RPMI7951 (cell line): Measurements from ENCODE around the gene FAF1. TPM values are rescaled to one million over a fixed set of nuclear protein-coding genes. Genes with fewer than 3 reads are reported as not detected.
"Not testable (repeated sequence)": the region's sequence is repeated elsewhere in the genome, so short reads cannot be mapped to it uniquely, and the experiment has no call there.

Experiments
- DNase-seq: peaks from one replicate; pipeline ENCODE4 v3.0.0-alpha.2; 2012; ENCODE audit warnings: low read depth
- total RNA-seq: library from RNA; depleted of rRNA; stranded (reverse); fragments of >200 nt; shearing (Covaris generic); gene quantifications from 2 replicates; pipeline ENCODE4 v1.2.3, GENCODE V29; 2014

FAF1 gene
- total RNA-seq, 1 experiment from 2014 or later = 102 TPM

GRCh38 chr1:50566405-50566804 is 393.7 kb downstream of the FAF1 start:
- DNase-seq = no peak

- DNase-seq = no peak
These were observed 395.6 kb downstream of the FAF1 start for GRCh38 chr1:50564417-50564816.

DNA sequence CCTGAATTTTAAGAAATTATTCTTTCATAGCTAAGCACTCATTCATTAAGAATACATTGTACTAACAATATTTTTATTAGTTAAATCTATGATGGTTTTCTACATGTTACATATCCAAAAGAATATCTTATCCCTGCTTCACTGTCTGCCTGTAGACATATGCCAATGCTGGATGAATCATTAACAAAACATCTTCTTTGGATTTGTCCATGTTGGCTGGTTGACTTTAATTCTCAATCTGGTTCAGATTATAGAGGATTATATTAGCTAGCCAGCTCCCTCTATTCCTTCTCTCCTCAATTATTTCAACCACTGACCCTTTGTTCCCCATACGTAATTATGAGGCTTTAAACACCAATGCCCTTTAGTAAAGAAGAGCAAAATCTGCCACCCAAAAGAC is 398.0 kb downstream of the FAF1 start:
- DNase-seq = no peak

GRCh38 chr1:50559421-50559820 is 400.6 kb downstream of the FAF1 start:
- no peak for DNase-seq

DNA sequence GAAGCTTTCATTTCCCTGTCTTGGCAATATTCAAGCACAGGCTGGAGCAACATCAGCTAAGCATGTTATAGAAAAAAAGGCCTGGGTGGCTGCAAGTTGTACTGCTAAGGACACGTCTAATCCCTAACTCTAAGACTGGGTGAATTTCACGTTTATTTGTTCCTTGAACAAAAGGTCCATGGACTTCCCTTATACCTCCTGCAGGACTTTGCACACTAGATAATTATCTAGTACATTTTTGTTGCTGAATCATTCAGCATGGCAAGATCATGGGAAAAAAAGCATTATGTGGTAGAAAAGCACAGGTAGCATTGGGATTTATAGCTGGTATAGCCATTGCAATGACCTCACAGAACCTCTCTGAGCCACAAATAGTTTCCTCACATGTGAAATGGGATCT is 406.1 kb downstream of the FAF1 start:
- DNase-seq = no peak

DNA sequence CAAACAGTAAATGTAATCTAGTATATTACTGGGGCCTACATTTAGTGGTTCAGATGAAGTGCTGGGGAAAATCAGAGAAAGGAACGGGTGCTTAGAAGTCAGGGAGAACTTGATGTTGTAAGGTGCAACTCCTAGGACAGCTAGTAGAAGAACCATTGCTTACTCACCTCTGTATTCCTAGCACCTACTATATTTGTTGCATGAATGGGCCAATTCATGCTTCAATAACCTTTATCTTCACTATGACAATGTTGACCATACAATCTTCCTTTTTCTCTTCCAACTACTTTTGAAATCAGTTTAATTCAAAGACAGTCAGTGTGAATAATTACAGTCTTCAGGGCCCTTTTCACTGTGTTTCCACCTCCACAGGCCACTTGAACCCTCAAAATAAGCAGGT is 411.8 kb downstream of the FAF1 start:
- DNase-seq = no peak

GRCh38 chr1:50542362-50542761 is 417.7 kb downstream of the FAF1 start:
- DNase-seq = no peak

DNA sequence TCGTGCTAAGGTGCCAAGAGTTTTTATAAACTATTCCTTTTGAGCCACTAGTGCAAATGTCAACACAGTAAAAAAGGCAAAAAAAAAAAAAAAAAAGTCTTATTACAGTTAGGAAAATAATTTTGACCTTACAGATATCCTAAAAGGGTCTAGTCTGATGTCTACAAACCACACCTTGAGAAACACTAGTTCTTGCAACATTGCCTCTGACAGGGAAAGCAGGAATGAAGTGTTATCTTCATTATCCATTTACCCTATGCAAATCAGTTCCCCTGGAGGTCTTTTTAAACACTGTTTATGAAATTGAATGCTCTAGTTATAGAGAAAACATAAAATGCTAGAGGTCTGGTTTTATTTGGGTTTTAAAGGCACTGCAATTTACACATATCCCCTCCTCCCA is 421.6 kb downstream of the FAF1 start:
- no peak for DNase-seq

- no peak for DNase-seq
These were observed 428.5 kb downstream of the FAF1 start for GRCh38 chr1:50531601-50532000.

GRCh38 chr1:50531027-50531426 is 429.0 kb downstream of the FAF1 start:
- DNase-seq = no peak

DNA sequence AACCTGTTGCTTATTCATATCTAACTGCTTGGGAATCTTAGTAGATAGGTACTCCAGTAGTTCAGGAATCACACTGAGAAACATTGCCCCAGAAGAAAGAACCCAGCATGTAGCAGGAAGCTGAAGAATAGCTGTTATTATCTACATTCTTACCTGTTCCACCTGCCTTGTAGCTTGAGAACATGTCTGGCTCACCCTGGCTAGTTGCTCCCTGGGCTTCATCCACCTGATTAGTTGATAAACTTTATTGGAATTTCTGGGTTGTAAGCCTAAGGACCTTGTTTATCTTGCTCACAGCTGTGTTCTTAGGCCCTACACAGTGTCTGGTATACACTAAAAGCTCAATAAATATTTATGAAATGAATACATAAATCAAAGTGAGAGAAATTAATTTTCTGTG is 430.6 kb downstream of the FAF1 start:
- DNase-seq = no peak

DNA sequence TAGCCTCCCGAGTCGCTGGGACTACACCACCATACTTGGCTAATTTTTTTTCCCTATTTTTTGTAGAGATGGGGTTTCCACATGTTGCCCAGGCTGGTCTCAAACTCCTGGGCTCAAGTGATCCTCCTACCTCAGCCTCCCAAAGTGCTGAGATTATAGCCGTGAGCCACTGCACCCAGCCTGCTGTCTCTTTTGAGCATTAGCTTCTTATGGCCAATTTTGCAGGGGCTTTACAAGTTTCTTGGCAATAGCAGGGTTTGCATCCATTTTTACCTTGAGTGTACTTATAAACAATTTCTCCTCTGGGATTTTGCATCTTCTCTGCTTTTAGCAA is 432.1 kb downstream of the FAF1 start:
- not testable (repeated sequence) for DNase-seq

GRCh38 chr1:50527249-50527986 is 432.6 kb downstream of the FAF1 start:
- DNase-seq = no peak

- DNase-seq = no peak
These were observed 433.6 kb downstream of the FAF1 start for GRCh38 chr1:50526431-50526830.

DNA sequence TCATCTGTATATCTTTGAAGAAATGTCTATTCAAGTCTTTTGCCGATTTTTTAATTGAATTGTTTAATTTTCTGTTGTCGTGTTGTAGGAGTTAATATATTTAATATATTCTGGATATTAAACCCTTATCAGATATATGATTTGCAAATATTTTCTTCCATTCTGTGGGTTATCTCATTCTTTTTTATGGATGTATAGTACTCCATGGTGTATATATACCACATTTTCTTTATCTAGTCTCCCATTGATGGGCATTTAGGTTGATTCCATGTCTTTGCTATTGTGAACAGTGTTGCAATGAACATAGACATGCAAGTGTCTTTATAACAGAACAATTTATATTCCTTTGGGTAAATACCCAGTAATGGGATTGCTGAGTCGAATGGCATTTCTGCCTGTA is 436.5 kb downstream of the FAF1 start:
- no peak for DNase-seq

DNA sequence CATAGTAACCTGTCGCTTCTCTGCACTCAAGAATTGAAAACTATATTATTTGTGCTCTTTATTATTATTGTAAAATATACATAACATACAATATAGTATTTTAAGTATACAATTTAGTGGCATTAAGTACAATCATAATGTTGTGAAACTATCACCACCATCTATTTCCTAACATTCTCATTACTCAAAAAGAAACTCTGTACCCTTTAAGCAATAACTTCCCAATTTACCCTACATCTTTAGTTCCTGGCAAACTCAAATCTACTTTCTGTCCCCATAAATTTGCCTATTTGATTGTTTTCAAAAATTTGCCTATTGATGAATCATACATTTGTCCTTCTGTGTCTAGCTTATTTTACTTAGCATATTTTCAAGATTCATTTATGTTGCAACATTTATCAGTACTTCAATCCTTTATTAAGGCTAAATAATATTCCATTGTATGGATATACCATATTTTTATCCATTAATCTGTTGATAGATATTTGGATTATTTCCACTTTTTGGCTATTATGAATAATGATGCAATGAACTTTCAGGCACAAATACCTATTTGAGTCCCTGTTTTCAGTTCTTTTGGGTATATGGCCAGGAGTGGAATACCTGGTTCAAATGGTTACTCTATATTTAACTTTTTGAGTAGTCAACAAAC is 437.2 kb downstream of the FAF1 start:
- DNase-seq = no peak

- no peak for DNase-seq
These were observed 438.4 kb downstream of the FAF1 start for GRCh38 chr1:50521703-50522102.

- no peak for DNase-seq
These were observed 442.6 kb downstream of the FAF1 start for GRCh38 chr1:50517488-50517887.

- no peak for DNase-seq
These were observed 444.0 kb downstream of the FAF1 start for GRCh38 chr1:50516056-50516455.

DNA sequence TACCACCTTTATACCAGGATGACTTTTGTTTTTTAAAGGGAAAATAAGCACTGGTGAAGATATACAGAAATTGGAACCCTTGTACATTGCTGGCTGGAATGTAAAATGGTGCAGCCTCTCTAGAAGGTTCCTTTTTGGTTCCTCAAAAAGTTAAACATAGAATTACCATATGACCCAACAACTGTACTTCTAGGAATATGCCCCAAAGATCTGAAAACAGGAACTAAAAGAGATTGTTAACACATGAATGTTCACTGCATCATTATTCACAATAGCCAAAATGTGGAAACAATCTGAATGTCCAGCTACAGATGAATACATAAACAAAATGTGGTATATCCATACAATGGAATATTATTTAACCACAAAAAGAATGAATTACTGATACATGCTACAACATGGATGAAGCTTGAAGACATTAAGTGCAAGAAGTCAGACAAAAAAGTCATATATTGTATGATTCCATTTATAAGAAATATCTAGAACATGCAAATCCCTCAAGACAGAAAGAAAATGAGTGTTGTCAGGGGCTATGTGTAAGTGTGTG is 452.0 kb downstream of the FAF1 start:
- DNase-seq = no peak

- no peak for DNase-seq
These were observed 454.6 kb downstream of the FAF1 start for GRCh38 chr1:50505427-50505826.

GRCh38 chr1:50503515-50503914 is 456.6 kb downstream of the FAF1 start:
- no peak for DNase-seq

DNA sequence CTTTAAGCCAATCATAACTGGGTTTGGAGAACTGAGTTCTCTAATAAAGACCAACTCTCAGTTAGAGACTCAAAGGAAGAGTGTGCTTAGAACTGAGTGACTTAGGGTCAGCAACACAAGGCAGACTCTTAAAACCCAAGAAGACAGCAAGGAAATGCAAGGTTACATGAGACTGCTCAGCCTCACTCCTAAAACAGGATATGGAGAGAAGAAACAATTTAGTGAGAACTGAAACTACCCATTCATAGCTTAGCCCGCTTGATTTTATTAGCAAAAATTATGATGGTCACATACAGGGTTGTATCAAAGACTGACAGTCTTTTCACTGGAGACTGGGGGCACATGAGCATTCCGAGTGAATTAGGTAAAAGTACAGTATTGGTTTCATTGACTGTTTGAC is 457.9 kb downstream of the FAF1 start:
- no peak for DNase-seq

DNA sequence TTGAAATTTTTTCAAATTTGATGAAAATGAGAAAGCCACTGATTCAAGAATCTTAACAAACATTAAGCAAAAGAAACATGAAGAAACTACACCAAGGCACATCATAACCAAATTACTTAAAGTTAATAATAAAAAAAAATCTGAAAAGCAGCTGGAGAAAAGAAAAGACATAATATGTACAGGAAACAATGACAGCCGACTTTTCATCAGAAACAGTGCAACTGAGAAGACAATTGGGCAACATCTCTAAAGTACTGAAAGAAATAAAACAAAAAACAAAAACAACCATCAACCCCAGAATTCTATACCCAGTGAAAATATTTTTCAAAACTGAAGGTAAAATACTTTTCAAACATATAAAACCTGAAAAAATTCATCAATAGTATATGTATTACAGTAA is 463.1 kb downstream of the FAF1 start:
- no peak for DNase-seq
